ENCODE results near the gene EEF1AKMT4. TPM values are rescaled to one million over a fixed set of nuclear protein-coding genes. Genes with fewer than 3 reads are reported as not detected.

The EEF1AKMT4 gene
- total and polyA plus RNA-seq, 2 of the 4 experiments (the other 2 are of a cell fraction) = 2.9 to 3.6 TPM

DNA sequence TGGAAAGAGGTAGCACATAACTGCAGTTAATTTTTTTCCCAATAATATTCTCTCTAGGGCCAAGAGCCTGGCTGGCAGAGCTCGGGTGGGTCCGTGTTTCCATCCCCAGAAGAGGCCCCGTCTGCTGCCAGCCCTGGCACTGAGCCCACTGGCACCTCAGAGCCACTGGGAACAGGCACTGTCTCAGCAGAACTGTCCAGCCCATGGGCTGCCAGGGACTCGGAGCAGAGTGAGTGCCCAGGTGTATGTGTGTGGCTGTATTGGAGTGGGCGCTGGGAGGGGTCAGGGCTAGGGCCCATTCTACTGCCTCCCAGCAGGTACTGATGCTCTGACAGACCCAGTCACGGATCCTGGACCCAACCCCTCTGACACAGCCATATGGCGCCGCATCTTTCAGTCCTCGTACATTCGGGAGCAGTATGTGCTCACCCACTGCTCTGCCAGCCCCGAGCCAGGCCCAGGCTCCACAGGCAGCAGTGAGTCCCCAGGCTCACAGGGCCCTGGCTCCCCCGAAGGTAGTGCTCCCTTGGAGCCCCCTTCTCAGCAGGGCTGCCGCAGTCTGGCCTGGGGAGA lies 11.1 kb upstream of the EEF1AKMT4 start:
- ATAC-seq (ENCODE audit: low read depth) = no peak
- Histone ChIP-seq H3K4ac (ENCODE audit: low read depth, low read length) (no peak overlapping the region), H3K4me1 (ENCODE audit: control insufficient read depth, insufficient read depth, low read length) (no peaks in the 10 kb centered on the region), H3K9me1 (ENCODE audit: insufficient read depth, low read length) (no peaks in the 10 kb centered on the region), H4K91ac (ENCODE audit: insufficient read depth, low read depth, low read length) (no peak overlapping the region), H2AFZ (replicated peaks; ENCODE audit: low read length, poor library complexity) (no peak overlapping the region), H4K8ac (ENCODE audit: low read depth in 2 of 2, low read length in 2 of 2) (no peak overlapping the region), H2AK9ac (replicated peaks; ENCODE audit: low read depth, low read length, poor library complexity) (no peak overlapping the region), H3K56ac (ENCODE audit: extremely low read depth, insufficient read depth, low read length) (no peak overlapping the region), H3K79me1 (ENCODE audit: low read depth in 1 of 2, low read length in 2 of 2) (no peaks in the 10 kb centered on the region), H3K36me3 (ENCODE audit: control insufficient read depth, insufficient read depth, low read length) (peaks cover 11% of the 10 kb centered on the region), H2BK120ac (ENCODE audit: low read depth, low read length) (no peak overlapping the region), H3K18ac (ENCODE audit: low read depth, low read length) (no peak overlapping the region), H2BK20ac (ENCODE audit: low read depth, low read length) (no peak overlapping the region), H2AK5ac (ENCODE audit: low read depth, low read length) (no peak overlapping the region), H3K9me3 (ENCODE audit: control insufficient read depth, insufficient read depth, low read length) (no peaks in the 10 kb centered on the region), H3K14ac (replicated peaks; ENCODE audit: low read depth, low read length) (no peak overlapping the region), H3K27me3 (ENCODE audit: control insufficient read depth, insufficient read depth, low read length) (peaks cover 14% of the 10 kb centered on the region; the same call in 1 of the 2 replicates), H2BK15ac (ENCODE audit: low read depth, low read length) (no peak overlapping the region), H3K23ac (ENCODE audit: low read depth, low read length) (no peak overlapping the region), H3K27ac (ENCODE audit: insufficient read depth, low read length) (no peak overlapping the region), H4K20me1 (ENCODE audit: insufficient read depth, low read length) (peaks cover 14% of the 10 kb centered on the region), H4K5ac (ENCODE audit: low read depth, low read length) (no peak overlapping the region), H3K9ac (ENCODE audit: low read depth, low read length) (no peak overlapping the region), H3K4me3 (ENCODE audit: insufficient read depth, low read depth, low read length) (no peak overlapping the region), H3K4me2 (ENCODE audit: low read depth, low read length) (no peak overlapping the region), H2BK5ac (ENCODE audit: low read depth, low read length, poor library complexity, severe bottlenecking) (no peak overlapping the region)
- dilution Hi-C loops (cut with HindIII; ENCODE audit: low sequenced_read_pairs, unreplicated experiment) (no loop called here), intact Hi-C loops (cut with micrococcal nuclease) (no loop called here), in situ Hi-C loops (cut with MboI; ENCODE audit: low sequenced_read_pairs) (no loop called here)
- ChIA-PET POLR2A (ENCODE audit: unreplicated experiment) (no interaction called here), CTCF (interaction anchor here (3.1 kb wide), 1 partner anchor 11 kb away, joined by 10 read pairs; no protein-coding TSS in a partner anchor)
- TF ChIP-seq MAFK (IDR thresholded peaks at IDR 0.05; ENCODE audit: low read depth, low read length) (no peak), MXI1 (IDR thresholded peaks at IDR 0.05; ENCODE audit: borderline replicate concordance, low read depth, low read length) (no peak), NFE2L2 (IDR thresholded peaks at IDR 0.05; ENCODE audit: low read depth, low read length) (no peak), CEBPB (IDR thresholded peaks at IDR 0.05; ENCODE audit: low read depth, low read length) (no peak), POLR2A (IDR thresholded peaks at IDR 0.05; ENCODE audit: low read depth, low read length) (no peak), CTCF (conservative IDR thresholded peaks at IDR 0.05; ENCODE audit: low read depth, low read length) (no peak), SMC3 (IDR thresholded peaks at IDR 0.05; ENCODE audit: low read depth, low read length) (no peak), BHLHE40 (IDR thresholded peaks at IDR 0.05; ENCODE audit: low read depth, low read length) (no peak)
- TF ChIP-seq, protein P1, sequence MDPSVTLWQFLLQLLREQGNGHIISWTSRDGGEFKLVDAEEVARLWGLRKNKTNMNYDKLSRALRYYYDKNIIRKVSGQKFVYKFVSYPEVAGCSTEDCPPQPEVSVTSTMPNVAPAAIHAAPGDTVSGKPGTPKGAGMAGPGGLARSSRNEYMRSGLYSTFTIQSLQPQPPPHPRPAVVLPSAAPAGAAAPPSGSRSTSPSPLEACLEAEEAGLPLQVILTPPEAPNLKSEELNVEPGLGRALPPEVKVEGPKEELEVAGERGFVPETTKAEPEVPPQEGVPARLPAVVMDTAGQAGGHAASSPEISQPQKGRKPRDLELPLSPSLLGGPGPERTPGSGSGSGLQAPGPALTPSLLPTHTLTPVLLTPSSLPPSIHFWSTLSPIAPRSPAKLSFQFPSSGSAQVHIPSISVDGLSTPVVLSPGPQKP (IDR thresholded peaks at IDR 0.05; ENCODE audit: borderline replicate concordance, low read depth, low read length) = no peak
- TF ChIP-seq, protein P2, sequence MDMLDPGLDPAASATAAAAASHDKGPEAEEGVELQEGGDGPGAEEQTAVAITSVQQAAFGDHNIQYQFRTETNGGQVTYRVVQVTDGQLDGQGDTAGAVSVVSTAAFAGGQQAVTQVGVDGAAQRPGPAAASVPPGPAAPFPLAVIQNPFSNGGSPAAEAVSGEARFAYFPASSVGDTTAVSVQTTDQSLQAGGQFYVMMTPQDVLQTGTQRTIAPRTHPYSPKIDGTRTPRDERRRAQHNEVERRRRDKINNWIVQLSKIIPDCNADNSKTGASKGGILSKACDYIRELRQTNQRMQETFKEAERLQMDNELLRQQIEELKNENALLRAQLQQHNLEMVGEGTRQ (IDR thresholded peaks at IDR 0.05; ENCODE audit: low read depth, low read length) = no peak
- 43% methylated on average over 3 of the region's 13 CpGs; no CpG with 5 or more reads in 1 of the 2 experiments for WGBS, 2 experiments (ENCODE audit: extremely low coverage in 2 of 2, insufficient read length in 1 of 2)
- no TSS peak for BruUV-seq (replicated peaks)
- no peak for DNase-seq

Measured in IMR-90 (cell line).